ENCODE data around the gene ODC1.

ODC1 gene

GRCh38 chr2:10417551-10418335 lies 30.4 kb downstream of the ODC1 start:
- TF ChIP-seq CTCF (IDR thresholded peaks at IDR 0.05; ENCODE audit: control insufficient read depth, extremely low read depth, insufficient read depth), result no peak
- H3K4me3 ChIP-seq (ENCODE audit: low read depth, low read length), result no peak overlapping the region
- peak; percentile 75 for DNase-seq (ENCODE audit: low read depth)

GRCh38 chr2:10415640-10416039 lies 32.5 kb downstream of the ODC1 start:
- no peak for DNase-seq (ENCODE audit: low read depth)
- TF ChIP-seq CTCF (IDR thresholded peaks at IDR 0.05; ENCODE audit: control insufficient read depth, extremely low read depth, insufficient read depth), result no peak
- no peak overlapping the region for H3K4me3 ChIP-seq (ENCODE audit: low read depth, low read length)

GRCh38 chr2:10415048-10415447 lies 33.1 kb downstream of the ODC1 start:
- H3K4me3 ChIP-seq (ENCODE audit: low read depth, low read length), result no peak overlapping the region
- no peak for DNase-seq (ENCODE audit: low read depth)
- TF ChIP-seq CTCF (IDR thresholded peaks at IDR 0.05; ENCODE audit: control insufficient read depth, extremely low read depth, insufficient read depth), result no peak

- no peak overlapping the region for H3K4me3 ChIP-seq (ENCODE audit: low read depth, low read length)
- TF ChIP-seq CTCF (IDR thresholded peaks at IDR 0.05; ENCODE audit: control insufficient read depth, extremely low read depth, insufficient read depth), result no peak
- no peak for DNase-seq (ENCODE audit: low read depth)
Measured at GRCh38 chr2:10414591-10414990, 33.5 kb downstream of the ODC1 start.

GRCh38 chr2:10413991-10414451 lies 34.1 kb downstream of the ODC1 start:
- no peak for TF ChIP-seq CTCF (IDR thresholded peaks at IDR 0.05; ENCODE audit: control insufficient read depth, extremely low read depth, insufficient read depth)
- no peak for DNase-seq (ENCODE audit: low read depth)
- H3K4me3 ChIP-seq (ENCODE audit: low read depth, low read length), result no peak overlapping the region

- no peak overlapping the region for H3K4me3 ChIP-seq (ENCODE audit: low read depth, low read length)
- no peak for DNase-seq (ENCODE audit: low read depth)
- no peak for TF ChIP-seq CTCF (IDR thresholded peaks at IDR 0.05; ENCODE audit: control insufficient read depth, extremely low read depth, insufficient read depth)
Measured at GRCh38 chr2:10413503-10413902, 34.6 kb downstream of the ODC1 start.

GRCh38 chr2:10412380-10412779 lies 35.7 kb downstream of the ODC1 start:
- no peak for TF ChIP-seq CTCF (IDR thresholded peaks at IDR 0.05; ENCODE audit: control insufficient read depth, extremely low read depth, insufficient read depth)
- no peak overlapping the region for H3K4me3 ChIP-seq (ENCODE audit: low read depth, low read length)
- DNase-seq (ENCODE audit: low read depth), result no peak
